ENCODE measurements around the gene BOK.

Gene BOK

DNA sequence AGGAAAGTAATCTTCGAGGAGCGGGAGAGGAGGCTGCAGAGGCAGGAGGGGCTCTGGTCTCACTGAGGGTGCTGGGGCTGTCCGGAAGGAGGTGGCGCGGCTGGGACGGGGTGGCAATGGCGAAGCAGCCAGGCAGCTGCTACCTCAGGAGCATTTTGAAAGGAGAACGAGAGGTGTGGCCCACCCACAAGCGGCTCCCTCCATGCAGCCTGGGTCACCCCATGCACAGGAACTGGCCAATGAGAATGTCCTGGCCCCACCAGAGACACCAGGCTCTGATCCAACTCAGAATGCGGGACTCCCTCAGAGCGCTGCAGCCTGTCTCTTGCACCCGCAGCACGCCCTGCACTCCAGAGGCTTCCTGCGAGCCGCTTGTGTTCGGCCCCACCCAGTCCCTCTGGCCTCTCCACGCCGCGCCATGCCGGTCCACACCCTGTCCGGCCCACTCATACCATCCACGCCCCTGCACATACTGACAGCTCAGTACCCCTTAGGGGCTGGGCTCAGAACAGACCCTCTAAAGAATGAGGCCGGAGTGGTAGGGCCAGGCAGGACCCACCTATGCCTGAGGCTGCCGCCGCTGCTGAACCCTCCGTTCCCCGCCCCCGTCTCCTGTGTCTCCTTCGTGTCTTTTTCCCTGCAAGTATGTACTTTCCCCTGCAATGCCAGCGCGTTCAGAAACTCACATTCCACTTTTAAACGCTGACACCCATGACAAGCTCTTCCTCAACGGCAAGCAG is 6.4 kb upstream of the BOK start:
- no peaks in the 10 kb centered on the region for H3K9me3 ChIP-seq (replicated peaks; ENCODE audit: low read length)
- no peaks in the 10 kb centered on the region for H3K36me3 ChIP-seq (ENCODE audit: insufficient read depth, low read length)
- H3K4me2 ChIP-seq (ENCODE audit: low read length) = no peak overlapping the region
- no peaks in the 10 kb centered on the region for H3K27me3 ChIP-seq (ENCODE audit: control insufficient read depth, insufficient read depth, low read length)
- peaks cover 11% of the 10 kb centered on the region for H3K4me1 ChIP-seq (ENCODE audit: control insufficient read depth, insufficient read depth, low read length)
- no peak overlapping the region for H3K4me3 ChIP-seq (ENCODE audit: low read length)
- no peak overlapping the region for H3K9ac ChIP-seq (ENCODE audit: low read depth, low read length)

- H3K27me3 ChIP-seq (ENCODE audit: control insufficient read depth, insufficient read depth, low read length) = no peaks in the 10 kb centered on the region
- H3K4me1 ChIP-seq (ENCODE audit: control insufficient read depth, insufficient read depth, low read length) = no peaks in the 10 kb centered on the region
Observed at GRCh38 chr2:241553512-241553830, 5.1 kb upstream of the BOK start.

GRCh38 chr2:241553981-241554380 is 4.6 kb upstream of the BOK start:
- no peaks in the 10 kb centered on the region for H3K27me3 ChIP-seq (ENCODE audit: control insufficient read depth, insufficient read depth, low read length)
- H3K4me2 ChIP-seq (ENCODE audit: low read length) = no peak overlapping the region
- H3K9me3 ChIP-seq (replicated peaks; ENCODE audit: low read length) = no peaks in the 10 kb centered on the region
- H3K4me1 ChIP-seq (ENCODE audit: control insufficient read depth, insufficient read depth, low read length) = no peaks in the 10 kb centered on the region
- no peak overlapping the region for H3K4me3 ChIP-seq (ENCODE audit: low read length)
- H3K36me3 ChIP-seq (ENCODE audit: insufficient read depth, low read length) = no peaks in the 10 kb centered on the region
- no peak overlapping the region for H3K9ac ChIP-seq (ENCODE audit: low read depth, low read length)

More at GRCh38 chr2:241553512-241553830, 5.1 kb upstream of the BOK start:
- no peak overlapping the region for H3K4me3 ChIP-seq (ENCODE audit: low read length)
- H3K9me3 ChIP-seq (replicated peaks; ENCODE audit: low read length) = no peaks in the 10 kb centered on the region
- H3K9ac ChIP-seq (ENCODE audit: low read depth, low read length) = no peak overlapping the region
- no peak overlapping the region for H3K4me2 ChIP-seq (ENCODE audit: low read length)
- H3K36me3 ChIP-seq (ENCODE audit: insufficient read depth, low read length) = no peaks in the 10 kb centered on the region

DNA sequence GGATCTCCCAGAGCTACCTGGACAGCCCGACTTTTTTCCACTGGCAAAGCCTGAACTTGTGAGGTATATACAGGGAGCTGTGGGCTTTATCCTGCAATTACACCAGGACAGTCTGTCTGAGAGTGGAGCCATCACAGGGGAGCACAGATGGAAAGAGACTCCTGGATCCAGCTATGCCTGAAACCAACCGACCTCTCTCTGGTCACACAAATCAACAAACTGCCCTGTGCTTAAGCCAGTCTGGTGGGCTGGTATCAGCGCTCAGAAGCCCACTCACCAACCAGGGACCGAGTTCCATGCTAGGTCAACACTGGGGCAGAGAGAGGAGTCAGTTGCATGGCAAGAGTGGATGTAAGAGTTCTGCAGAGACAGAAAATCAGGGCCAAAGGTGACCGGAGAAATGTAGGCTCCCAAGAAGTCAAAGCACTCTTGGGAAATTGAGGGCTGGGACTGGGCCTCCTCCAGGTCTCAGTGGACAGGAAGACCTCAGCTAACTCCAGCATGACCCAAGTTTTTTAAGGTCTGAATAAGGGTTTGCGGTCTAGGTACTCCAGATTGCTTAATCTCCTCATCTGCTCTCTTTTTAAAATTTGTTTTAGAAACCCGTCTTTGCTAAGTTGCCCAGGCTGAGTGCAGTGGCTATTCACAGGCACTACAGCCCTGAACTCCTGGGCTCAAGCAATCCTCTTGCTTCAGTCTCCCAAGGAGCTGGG is 3.8 kb upstream of the BOK start:
- Histone ChIP-seq H3K4me1 (ENCODE audit: control insufficient read depth, insufficient read depth, low read length) (peaks cover under 1% of the 10 kb centered on the region), H3K9ac (ENCODE audit: low read depth, low read length) (no peak overlapping the region), H3K27me3 (ENCODE audit: control insufficient read depth, insufficient read depth, low read length) (no peaks in the 10 kb centered on the region), H3K36me3 (ENCODE audit: insufficient read depth, low read length) (no peaks in the 10 kb centered on the region), H3K4me3 (ENCODE audit: low read length) (no peak overlapping the region), H3K4me2 (ENCODE audit: low read length) (no peak overlapping the region), H3K9me3 (replicated peaks; ENCODE audit: low read length) (no peaks in the 10 kb centered on the region)

- Histone ChIP-seq H3K4me3 (ENCODE audit: low read length) (no peak overlapping the region), H3K27me3 (ENCODE audit: control insufficient read depth, insufficient read depth, low read length) (no peaks in the 10 kb centered on the region), H3K9ac (ENCODE audit: low read depth, low read length) (no peak overlapping the region), H3K36me3 (ENCODE audit: insufficient read depth, low read length) (no peaks in the 10 kb centered on the region), H3K4me2 (ENCODE audit: low read length) (no peak overlapping the region), H3K9me3 (replicated peaks; ENCODE audit: low read length) (no peaks in the 10 kb centered on the region), H3K4me1 (ENCODE audit: control insufficient read depth, insufficient read depth, low read length) (peaks cover 10% of the 10 kb centered on the region)
Observed at GRCh38 chr2:241555711-241556110, 2.8 kb upstream of the BOK start.

- Histone ChIP-seq H3K4me1 (ENCODE audit: control insufficient read depth, insufficient read depth, low read length) (peaks cover 19% of the 10 kb centered on the region), H3K9me3 (replicated peaks; ENCODE audit: low read length) (no peaks in the 10 kb centered on the region), H3K4me2 (ENCODE audit: low read length) (no peak overlapping the region), H3K9ac (ENCODE audit: low read depth, low read length) (no peak overlapping the region), H3K36me3 (ENCODE audit: insufficient read depth, low read length) (no peaks in the 10 kb centered on the region), H3K27me3 (ENCODE audit: control insufficient read depth, insufficient read depth, low read length) (no peaks in the 10 kb centered on the region), H3K4me3 (ENCODE audit: low read length) (no peak overlapping the region)
Observed at GRCh38 chr2:241556746-241557145, 1.8 kb upstream of the BOK start.

DNA sequence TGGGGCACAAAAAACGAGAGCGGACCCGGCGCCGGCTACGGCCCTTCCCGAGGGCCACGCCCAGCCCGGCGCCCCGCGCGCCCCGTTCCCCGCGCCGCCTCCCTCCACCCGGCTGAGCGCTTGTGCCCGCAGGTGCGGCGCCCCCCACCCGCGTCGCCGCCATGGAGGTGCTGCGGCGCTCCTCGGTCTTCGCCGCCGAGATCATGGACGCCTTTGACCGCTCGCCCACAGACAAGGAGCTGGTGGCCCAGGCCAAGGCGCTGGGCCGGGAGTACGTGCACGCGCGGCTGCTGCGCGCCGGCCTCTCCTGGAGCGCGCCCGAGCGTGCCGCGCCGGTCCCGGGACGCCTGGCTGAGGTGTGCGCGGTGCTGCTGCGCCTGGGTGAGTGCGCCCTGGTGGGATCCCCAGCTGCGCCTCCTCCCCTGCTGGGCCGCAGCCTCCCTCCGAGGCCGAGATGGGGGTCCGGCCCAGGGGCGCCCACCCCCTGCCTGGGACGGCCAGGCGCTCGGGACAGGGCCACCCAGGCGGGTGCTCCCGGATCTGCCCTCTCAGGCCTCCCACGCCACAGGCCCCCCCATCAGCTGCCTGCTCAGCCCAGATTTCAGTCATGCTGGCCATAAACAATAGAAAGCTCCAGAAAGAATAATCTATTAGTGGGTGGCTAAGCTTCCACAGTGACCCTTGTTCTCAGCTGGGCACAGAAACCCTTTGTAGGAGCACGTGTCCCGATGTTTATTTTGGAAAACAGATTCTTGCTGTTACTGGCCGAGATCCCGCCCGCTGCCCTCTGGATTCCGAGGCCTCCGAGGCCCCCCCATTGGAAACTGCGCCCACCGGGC is 997 bp downstream of the BOK start:
- no peaks in the 10 kb centered on the region for H3K9me3 ChIP-seq (replicated peaks; ENCODE audit: low read length)
- peaks cover 12% of the 10 kb centered on the region for H3K36me3 ChIP-seq (ENCODE audit: insufficient read depth, low read length)
- H3K4me3 ChIP-seq (ENCODE audit: low read length) = peak overlapping the region; percentile 96
- peak overlapping the region; percentile 96 for H3K4me2 ChIP-seq (ENCODE audit: low read length)
- peaks cover 37% of the 10 kb centered on the region for H3K4me1 ChIP-seq (ENCODE audit: control insufficient read depth, insufficient read depth, low read length)
- H3K9ac ChIP-seq (ENCODE audit: low read depth, low read length) = peak overlapping the region; percentile 89
- no peaks in the 10 kb centered on the region for H3K27me3 ChIP-seq (ENCODE audit: control insufficient read depth, insufficient read depth, low read length)

- peaks cover 12% of the 10 kb centered on the region for H3K36me3 ChIP-seq (ENCODE audit: insufficient read depth, low read length)
- H3K4me1 ChIP-seq (ENCODE audit: control insufficient read depth, insufficient read depth, low read length) = peaks cover 42% of the 10 kb centered on the region
- no peaks in the 10 kb centered on the region for H3K9me3 ChIP-seq (replicated peaks; ENCODE audit: low read length)
- H3K4me3 ChIP-seq (ENCODE audit: low read length) = peak overlapping the region; percentile 96
- peak overlapping the region; percentile 96 for H3K4me2 ChIP-seq (ENCODE audit: low read length)
- H3K9ac ChIP-seq (ENCODE audit: low read depth, low read length) = peak overlapping the region; percentile 89
- no peaks in the 10 kb centered on the region for H3K27me3 ChIP-seq (ENCODE audit: control insufficient read depth, insufficient read depth, low read length)
Observed at GRCh38 chr2:241560162-241560882, 1.8 kb downstream of the BOK start.

DNA sequence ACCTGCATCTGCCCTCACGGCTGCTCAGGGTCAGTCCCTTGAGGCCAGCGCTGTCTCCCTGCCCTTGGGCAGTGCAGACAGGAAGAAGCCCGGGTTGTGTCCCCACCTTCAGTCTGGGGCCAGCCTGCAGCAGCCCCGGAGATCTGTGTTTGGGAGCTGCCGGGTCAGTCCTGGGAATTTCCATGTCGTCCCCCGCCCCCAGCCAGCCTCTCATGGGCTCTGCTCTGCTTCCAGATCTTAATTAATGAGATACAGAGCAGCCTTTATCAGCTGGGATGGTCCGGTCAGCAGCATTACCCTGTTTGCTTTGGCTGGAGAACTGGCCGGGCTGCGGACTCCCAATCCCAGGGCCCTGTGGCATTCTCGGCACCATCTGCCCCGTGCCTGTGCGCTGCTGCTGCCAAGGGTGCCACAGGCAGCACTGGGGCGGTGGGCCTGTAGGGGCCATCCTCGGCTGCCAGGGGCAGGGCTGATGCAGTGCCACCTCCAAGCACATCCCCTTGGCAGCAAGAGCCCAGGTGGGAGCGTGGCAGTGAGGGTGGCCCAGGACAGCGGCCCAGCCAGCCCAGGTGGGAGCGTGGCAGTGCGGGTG is 2.4 kb downstream of the BOK start:
- Histone ChIP-seq H3K4me3 (ENCODE audit: low read length) (peak overlapping the region; percentile 96), H3K9ac (ENCODE audit: low read depth, low read length) (peak overlapping the region; percentile 89), H3K36me3 (ENCODE audit: insufficient read depth, low read length) (peaks cover 12% of the 10 kb centered on the region), H3K27me3 (ENCODE audit: control insufficient read depth, insufficient read depth, low read length) (no peaks in the 10 kb centered on the region), H3K4me1 (ENCODE audit: control insufficient read depth, insufficient read depth, low read length) (peaks cover 42% of the 10 kb centered on the region), H3K9me3 (replicated peaks; ENCODE audit: low read length) (no peaks in the 10 kb centered on the region), H3K4me2 (ENCODE audit: low read length) (peak overlapping the region; percentile 96)

DNA sequence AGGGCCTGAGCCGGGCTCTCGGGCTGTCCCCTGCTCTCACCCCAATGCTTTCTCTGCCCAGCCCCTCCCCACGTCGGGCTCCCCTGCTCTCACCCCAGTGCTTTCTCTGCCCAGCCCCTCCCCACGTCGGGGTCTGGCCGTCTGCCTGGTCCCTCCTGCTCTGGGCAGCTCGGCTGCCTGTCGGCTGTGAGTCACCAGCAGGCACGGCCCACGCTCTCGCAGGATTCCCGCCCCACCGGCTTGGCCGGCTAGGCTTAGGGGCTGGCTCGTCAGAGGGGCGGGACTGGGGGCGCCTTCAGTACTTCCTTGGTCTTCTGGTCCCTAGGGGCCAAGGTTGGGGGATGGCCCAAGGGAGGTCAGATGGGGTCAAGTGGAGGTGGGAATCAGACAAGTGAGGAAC is 3.3 kb downstream of the BOK start:
- H3K27me3 ChIP-seq (ENCODE audit: control insufficient read depth, insufficient read depth, low read length) = no peaks in the 10 kb centered on the region
- no peaks in the 10 kb centered on the region for H3K9me3 ChIP-seq (replicated peaks; ENCODE audit: low read length)
- H3K4me3 ChIP-seq (ENCODE audit: low read length) = peak overlapping the region; percentile 50
- H3K36me3 ChIP-seq (ENCODE audit: insufficient read depth, low read length) = peaks cover 14% of the 10 kb centered on the region
- no peak overlapping the region for H3K9ac ChIP-seq (ENCODE audit: low read depth, low read length)
- peaks cover 42% of the 10 kb centered on the region for H3K4me1 ChIP-seq (ENCODE audit: control insufficient read depth, insufficient read depth, low read length)
- H3K4me2 ChIP-seq (ENCODE audit: low read length) = peak overlapping the region; percentile 84

All from skeletal muscle satellite cell (primary cell).